SW 1271 (cell line): ENCODE results near the gene BAD.
A peak's percentile ranks its signal among the peaks of the same experiment; 100 is the strongest.
"Not testable (repeated sequence)": the region's sequence is repeated elsewhere in the genome, so short reads cannot be mapped to it uniquely, and the experiment has no call there.

Experiments used
- DNase-seq, 2 experiments: peaks; one replicate each; lab custom pipeline; 2025; lab: John Stamatoyannopoulos, UW

BAD gene

DNA sequence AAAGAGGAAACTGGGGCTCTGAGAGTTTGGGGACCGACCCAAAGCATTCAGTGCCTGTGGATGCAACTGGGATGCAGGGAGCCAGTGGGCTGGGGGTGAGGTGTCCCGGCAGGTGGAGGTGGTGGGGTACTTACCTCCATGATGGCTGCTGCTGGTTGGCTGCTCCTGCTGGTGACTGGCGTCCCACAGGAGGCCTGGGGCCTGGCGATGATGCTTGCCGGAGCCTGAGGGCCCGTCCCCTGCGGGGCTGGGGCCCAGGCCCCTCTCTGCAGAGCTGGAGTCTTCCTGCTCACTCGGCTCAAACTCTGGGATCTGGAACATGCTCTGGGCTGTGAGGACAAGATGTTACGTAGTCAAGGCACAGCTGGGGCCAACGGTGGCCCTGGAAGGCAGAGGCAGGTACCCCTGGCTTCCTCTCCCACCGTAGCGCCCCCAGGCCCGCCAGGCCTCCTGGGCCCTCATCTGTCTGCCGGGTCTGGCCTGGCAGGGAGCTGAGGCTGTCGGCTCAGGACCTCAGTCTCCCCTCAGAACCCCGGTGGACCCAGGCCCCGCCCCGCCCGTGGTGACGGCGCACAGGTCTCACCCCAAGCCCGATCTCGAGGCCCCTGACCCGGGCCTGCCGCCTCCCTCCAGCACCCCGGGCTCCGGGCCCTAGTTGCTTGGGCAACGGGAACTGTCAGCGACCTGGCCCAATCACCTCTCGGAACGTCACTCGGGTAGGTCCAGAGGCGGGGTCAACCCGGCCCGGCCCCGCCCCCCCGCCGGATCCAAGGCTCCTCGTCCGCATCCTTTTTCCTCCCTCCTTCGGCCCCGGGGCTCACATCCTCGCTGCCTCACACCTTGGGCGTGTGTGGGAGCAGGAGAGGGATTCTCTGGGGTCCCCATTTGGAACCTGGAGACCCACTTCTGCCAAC lies at the start of gene BAD:
Gene BAD, minus strand, starts transcription at position 618 of the 914 bp plus-strand sequence. Its CDS starts 297 bp downstream, at position 321.
- DNase-seq: peak; percentile 78 to 89

DNA sequence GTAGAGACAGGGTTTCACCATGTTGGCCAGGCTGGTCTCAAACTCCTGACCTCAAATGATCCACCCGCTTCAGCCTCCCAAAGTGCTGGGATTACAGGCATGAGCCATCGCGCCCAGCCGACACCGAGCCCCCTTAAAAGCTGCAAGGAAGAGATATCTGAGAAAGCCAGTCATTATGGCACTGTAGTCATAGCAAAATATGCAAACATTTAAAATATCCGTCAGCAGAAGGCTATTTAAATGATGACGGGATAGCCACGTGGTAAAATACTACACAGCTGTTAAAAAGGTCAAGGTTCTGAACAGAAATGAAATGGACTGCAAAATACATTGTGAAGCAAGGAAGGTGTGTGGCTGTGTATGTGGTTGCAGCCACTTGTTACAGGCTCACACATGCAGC lies 49.1 kb upstream of the BAD start:
- DNase-seq: no peak

- DNase-seq: peak; percentile 83 to 84
Observed at GRCh38 chr11:64331569-64332371, 47.3 kb upstream of the BAD start.

DNA sequence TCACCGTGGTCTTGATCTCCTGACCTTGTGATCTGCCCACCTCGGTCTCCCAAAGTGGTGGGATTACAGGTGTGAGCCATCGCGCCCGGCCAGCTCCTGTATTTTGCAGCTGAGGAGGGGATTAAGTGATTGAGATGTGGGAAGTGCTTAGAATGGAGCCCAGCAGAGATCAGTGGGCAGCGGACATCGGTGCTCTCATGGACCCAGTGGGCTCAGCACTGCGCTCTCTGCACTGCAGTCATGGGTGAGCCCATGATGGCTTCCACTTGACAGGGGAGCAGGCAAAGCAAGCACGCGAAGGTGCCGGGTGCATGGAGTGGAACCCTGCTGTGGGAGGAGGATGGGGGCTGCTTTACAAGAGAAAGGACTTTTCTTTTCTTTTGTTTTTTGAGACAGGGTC lies 46.4 kb upstream of the BAD start:
- no peak for DNase-seq

- DNase-seq: no peak
Observed at GRCh38 chr11:64327993-64328392, 43.5 kb upstream of the BAD start.

- no peak for DNase-seq
Observed at GRCh38 chr11:64327375-64327774, 42.9 kb upstream of the BAD start.

DNA sequence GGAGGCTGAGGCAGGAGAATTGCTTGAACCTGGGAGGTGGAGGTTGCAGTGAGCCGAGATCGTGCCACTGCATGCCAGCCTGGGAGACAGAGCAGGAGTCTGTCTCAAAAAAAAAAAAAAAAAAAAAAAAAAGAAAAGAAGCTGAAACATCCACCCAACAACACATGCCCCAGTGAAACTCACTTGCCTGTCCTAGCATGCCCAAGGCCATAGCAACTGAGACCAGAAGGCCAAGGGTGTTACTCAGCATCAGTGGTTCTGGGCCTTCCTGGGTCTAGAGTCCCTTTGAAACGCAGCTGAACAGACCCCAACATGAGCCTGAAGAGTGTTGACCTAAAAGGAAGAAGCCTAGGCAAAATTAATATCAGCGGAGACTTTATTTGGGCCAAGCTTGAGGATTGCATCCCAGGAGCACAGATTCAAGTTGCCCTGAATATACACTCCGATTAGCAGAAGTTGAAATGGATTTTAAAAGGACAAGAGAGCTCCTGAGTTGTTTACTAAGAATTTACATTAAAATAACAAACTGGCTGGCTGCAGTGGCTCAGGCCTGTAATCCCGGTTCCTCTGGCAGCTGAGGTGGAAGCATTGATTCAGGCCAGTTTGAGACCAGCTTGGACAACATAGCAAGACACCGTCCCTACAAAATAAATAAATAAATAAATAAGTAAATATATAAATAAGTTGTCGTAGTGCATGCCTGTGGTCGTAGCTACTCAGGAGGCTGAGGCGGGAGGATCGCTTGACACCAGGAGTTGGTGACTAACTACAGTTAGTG lies 40.4 kb upstream of the BAD start:
- DNase-seq: no peak

GRCh38 chr11:64323984-64324383 lies 39.5 kb upstream of the BAD start:
- not testable (repeated sequence) for DNase-seq

DNA sequence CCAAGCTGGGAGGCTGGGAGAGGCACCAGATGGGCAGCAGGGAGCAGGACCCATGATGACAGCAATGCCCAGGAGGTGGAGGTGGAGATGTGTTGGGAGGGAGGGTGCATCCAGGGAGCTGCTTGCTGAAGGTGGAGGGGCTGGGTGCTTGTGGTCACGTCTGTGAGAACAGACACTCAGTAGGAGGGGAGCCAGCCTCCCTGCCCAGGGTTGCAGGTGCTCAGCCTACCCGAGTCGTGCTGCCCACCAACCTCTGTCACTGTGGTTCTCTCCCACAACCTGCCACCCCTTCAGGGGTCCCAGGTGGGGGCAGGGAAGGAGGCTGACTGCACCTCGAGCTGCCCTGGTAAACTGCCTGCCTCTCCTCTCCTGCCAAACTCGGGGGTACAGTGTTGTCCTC lies 38.9 kb upstream of the BAD start:
- DNase-seq: no peak

DNA sequence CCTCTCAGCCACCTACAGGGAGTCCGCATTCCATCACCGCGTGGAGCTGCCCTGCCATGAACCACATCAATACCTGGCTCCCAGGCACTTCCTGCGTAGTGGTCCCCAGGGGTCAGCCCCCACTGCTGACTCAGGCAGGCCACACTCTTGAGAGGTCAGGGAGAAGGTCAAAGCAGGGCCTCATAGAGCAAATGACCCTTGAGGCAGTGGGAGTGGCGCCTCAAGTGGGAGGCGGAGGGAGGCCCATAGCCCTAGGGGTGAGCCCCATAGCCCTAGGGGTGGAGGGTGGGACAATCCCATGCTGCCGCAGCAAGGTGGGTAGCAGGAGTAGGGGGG lies 38.4 kb upstream of the BAD start:
- DNase-seq: no peak

- no peak for DNase-seq
Observed at GRCh38 chr11:64321533-64321932, 37.1 kb upstream of the BAD start.

GRCh38 chr11:64321026-64321425 lies 36.6 kb upstream of the BAD start:
- DNase-seq: no peak

- DNase-seq: no peak
Observed at GRCh38 chr11:64320556-64320955, 36.1 kb upstream of the BAD start.

- DNase-seq: no peak
Observed at GRCh38 chr11:64318766-64319761, 34.6 kb upstream of the BAD start.

DNA sequence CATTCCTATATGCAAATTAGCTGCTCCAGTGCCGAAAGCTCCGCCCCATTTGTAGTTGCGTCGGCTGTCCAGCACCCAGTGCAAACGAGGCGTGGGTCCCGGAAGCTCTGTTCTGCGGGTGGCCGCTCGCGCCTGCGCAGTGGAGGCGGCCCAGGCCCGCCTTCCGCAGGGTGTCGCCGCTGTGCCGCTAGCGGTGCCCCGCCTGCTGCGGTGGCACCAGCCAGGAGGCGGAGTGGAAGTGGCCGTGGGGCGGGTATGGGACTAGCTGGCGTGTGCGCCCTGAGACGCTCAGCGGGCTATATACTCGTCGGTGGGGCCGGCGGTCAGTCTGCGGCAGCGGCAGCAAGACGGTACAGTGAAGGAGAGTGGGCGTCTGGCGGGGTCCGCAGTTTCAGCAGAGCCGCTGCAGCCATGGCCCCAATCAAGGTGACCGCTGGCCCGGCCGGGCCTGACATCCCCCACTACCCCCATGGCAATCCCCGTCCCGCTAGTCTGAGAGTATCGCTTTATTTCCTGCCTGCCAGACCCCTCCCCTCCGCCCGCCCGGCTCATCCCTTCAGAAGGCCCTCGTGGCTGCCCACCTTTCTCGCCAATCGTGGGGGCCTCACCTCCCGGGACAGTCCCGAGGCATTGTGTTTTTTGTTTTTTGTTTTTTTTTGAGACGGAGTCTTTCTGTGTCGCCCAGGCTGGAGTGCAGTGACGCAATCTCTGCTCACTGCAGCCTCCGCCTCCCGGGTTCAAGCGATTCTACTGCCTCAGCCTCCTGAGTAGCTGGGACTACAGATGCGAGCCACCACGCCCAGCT lies 33.7 kb upstream of the BAD start, which contains the start of gene PRDX5:
Gene PRDX5, plus strand, starts transcription at position 161 of the 805 bp plus-strand sequence. Its CDS starts 95 bp downstream, at position 256.
- DNase-seq: peak; percentile 83 to 95

DNA sequence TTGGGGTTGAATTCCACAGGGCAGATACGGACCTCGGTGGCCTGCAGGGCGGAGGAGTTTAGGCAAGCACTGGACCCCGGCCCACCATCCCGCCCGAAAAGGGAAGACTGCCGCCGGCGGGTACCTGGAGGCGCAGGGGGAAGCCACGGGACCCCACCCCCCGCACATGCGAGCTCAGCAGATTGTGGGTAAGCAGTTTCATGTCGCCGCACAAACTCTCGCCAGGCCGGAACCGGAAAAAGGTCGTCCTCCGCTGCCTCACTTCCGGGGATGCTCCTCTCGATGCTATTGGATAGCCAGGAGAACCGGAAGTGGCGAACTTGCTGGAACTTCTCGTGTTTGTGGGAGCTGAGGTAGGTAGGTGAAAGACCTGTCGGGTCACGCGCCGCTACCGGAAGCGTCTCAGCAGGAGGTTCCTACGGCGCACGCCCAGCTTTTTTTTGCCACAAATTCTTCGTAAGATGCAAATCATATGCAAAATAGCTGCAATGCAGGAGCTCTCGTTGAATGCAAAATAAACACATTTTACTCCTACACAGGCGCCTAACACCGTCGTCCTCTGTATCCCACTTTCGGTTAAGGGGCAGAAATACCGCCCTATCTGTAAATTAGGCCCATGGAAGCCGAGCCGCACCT lies 33.0 kb upstream of the BAD start, which contains the start of gene TRMT112:
Gene TRMT112, minus strand, starts transcription at position 235 of the 636 bp plus-strand sequence. Its CDS starts 33 bp downstream, at position 202.
- peak; percentile 97 to 98 for DNase-seq

- DNase-seq: peak in 1 of 2 experiments; percentile 58
Observed at GRCh38 chr11:64316672-64317324, 32.3 kb upstream of the BAD start.

DNA sequence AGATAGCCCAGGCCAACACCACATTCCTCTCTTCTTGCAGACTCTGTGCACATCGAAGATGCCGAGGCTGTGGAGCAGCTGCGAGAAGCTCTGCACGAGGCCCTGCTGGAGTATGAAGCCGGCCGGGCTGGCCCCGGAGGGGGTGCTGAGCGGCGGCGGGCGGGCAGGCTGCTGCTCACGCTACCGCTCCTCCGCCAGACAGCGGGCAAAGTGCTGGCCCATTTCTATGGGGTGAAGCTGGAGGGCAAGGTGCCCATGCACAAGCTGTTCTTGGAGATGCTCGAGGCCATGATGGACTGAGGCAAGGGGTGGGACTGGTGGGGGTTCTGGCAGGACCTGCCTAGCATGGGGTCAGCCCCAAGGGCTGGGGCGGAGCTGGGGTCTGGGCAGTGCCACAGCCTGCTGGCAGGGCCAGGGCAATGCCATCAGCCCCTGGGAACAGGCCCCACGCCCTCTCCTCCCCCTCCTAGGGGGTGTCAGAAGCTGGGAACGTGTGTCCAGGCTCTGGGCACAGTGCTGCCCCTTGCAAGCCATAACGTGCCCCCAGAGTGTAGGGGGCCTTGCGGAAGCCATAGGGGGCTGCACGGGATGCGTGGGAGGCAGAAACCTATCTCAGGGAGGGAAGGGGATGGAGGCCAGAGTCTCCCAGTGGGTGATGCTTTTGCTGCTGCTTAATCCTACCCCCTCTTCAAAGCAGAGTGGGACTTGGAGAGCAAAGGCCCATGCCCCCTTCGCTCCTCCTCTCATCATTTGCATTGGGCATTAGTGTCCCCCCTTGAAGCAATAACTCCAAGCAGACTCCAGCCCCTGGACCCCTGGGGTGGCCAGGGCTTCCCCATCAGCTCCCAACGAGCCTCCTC lies 31.4 kb upstream of the BAD start:
- not testable (repeated sequence) for DNase-seq
